SKM-1 (cell line): ENCODE data around the gene CALM1.

ENCODE experiments used
- DNase-seq: peaks from one replicate; lab custom pipeline; 2025; ENCODE audit not compliant: unreplicated experiment; lab: John Stamatoyannopoulos, UW

The CALM1 gene

GRCh38 chr14:90440021-90440451 is 43.2 kb downstream of the CALM1 start:
- DNase-seq, result no peak

DNA sequence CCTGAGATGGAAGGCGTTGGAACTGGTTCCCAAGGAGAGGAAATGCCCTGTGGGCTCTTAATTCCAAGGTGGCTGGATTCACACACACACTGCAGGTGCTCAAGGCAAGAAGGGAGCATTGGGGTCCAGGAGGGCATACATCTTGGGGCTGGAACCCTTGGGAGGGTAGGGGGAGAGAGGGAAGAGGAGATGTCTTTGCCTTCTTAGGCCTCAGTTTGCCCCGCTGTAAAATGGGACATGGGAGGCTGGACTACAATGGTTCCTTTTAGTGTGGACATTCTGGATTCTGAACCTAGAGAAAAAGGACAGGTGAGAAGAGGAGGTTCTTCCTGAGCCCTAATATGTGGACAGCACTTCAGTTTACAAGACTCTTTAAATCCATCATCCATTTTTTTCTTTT is 43.8 kb downstream of the CALM1 start:
- DNase-seq, result no peak

DNA sequence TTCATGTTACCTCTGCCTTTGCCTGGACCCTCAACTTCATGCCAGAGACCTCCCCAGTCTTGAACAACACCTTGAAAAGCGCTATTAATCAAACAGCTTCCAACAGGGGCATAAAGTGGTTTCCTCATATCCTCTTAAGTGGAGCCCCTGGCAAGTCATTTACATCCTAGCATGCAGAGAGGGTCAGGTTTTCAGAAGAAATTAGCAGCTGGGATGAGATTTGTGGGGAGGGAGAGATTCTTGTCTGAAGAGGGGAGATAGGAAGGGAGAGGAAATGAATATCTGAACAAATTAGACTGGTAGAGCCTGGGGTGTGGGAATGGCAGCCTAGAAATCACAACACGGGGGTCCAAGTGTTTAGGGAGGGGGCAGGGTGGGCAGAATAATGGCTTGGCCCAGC is 45.6 kb downstream of the CALM1 start:
- no peak for DNase-seq

DNA sequence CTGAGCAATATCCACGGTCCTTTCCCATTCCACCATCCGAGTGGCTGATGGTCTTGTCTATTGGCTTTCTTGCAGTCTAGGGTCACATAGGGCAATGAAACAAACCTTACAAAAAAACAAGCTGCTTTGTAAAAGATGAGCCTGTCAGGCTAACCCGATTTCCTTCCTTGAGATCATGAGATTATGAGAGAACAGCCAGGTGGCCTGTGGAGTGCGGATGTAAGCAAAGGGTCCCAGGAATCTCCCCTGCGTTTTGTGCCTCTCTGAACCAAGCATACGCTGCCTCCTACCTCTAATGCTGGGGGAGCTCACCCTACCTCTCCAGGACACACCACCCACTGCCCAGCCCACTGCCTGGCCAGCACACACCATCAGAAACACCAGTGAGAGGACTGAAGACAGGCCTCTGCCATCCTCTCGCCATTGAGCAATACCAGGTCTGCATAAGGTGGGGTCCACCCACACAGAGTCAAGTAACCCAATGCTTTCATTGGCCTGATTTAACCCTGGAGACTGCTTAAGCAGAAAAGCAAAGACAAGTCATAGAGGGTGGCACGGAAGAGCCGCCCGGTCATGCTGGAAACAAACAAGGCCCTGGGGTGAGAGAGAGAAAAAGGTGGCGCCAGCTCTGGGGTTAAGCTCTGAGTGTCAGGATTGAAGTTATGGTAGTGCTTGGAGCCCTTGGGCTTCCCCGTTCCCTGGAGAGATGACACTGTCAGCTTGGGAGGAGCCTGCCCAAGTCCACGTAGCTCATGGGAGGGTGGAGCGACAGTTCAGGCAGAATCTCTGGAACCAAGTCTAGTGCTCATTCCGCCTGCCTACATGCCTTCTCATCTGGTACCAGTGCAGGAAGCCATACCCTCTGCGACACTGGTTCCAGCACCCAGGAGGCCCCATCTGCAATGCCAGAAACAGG is 46.6 kb downstream of the CALM1 start:
- no peak for DNase-seq

DNA sequence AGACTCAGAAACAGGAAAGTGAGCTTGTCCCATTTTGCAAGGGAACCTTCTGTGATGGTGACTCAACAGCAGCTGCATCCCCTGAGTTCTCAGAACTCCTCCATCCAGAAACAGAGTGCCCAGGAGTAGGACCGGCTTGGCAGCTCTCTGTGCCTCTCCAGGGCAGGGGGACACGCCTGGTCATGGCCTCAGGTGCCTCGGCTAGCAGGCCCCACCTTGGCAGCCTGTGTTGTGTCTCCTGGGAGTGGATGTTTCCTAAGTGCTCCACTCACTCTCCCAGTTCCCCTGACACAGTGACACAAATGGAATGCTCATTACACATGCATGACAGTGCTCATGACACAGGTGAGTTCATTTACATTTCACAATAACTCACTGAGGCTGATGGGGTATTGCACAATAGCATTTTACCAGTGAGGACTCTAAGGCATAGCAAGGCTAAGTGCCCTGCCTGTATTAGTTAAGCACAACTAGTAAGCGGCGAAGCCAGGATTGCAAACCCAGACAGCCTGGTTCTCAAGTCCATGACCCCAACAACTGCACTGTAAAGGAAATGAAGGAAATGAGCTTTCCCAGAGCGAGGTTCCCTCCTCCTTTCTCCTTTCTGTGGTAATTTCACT is 47.4 kb downstream of the CALM1 start:
- no peak for DNase-seq

GRCh38 chr14:90445011-90445410 is 48.2 kb downstream of the CALM1 start:
- no peak for DNase-seq

- DNase-seq, result no peak
Measured at GRCh38 chr14:90446405-90446804, 49.6 kb downstream of the CALM1 start.

DNA sequence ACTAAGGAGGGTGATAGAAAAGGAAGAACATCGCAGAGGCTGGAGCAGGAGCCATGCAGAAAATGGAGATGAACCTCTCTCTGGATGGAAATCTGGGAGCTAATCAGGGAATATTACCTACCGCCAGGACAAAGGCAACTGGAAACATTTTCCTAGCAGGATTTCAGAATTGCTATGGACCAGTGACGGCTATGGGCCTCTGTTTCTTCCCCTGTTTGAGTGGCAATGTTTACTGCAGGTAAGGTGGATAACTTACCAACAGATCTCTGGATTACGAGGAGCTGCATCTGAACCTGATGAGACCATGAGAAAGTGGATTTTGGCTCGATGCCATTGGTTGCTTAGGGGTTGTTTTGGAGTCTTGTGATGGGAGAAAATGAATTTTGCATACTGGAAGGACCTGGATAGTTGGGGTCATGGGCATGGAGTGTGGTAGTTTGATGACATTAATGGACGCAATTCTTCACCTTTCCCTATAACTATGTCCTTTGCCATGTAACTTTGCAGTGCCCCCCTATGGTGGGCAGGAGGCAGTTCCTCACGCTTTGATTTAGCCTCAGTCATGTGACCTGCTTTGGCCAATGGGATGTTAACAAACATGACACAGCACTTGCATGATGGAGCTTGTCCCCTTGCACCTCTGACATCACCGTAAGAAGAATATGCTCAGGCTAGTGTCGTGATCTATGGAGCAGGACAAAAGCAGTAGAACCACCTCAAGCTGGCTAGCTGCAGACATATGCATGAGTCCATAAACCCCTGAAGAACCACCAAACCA is 51.1 kb downstream of the CALM1 start:
- no peak for DNase-seq

- no peak for DNase-seq
Measured at GRCh38 chr14:90449411-90449810, 52.6 kb downstream of the CALM1 start.

- DNase-seq, result no peak
Measured at GRCh38 chr14:90450151-90450550, 53.3 kb downstream of the CALM1 start.

DNA sequence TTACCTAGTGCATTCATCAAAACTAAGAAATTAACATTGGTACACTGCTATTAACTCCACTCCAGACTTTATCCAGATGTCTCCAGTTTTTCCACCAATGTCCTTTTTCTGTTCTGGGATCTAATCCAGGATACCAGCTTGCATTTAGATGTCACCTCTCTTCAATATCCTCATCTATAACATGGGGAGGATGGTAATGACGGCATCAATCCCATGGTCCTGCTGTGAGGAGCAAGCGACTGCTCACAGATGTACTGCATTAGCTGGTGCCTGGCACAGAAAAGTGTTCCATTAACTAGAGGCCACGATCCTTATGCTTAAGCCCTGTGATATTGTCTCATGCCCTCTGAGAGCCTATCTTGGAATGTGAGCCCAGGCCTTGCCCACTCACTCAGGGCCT is 53.8 kb downstream of the CALM1 start:
- DNase-seq, result no peak

- DNase-seq, result no peak
Measured at GRCh38 chr14:90451443-90451842, 54.6 kb downstream of the CALM1 start.

- DNase-seq, result no peak
Measured at GRCh38 chr14:90451961-90452360, 55.1 kb downstream of the CALM1 start.

DNA sequence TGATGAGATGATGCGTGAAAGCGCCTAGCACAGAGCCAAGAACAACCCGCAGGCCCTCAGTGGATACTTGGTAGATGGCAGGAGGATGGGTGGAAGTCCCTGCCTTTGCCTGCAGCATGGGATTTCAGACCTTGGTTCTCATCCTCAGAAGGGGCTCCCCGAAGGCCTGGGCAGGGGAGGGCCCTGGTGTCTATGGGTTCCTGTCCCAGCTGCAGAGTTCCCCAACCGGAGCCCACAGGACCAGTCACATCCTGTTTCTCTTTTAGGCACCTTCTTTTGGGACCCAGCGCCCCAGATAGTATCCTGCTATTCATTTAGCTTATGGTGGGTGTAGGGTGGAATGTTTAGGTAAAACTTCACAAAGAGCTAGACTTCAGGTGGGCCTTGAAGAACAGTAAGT is 55.5 kb downstream of the CALM1 start:
- DNase-seq, result no peak

- no peak for DNase-seq
Measured at GRCh38 chr14:90453401-90453951, 56.6 kb downstream of the CALM1 start.

DNA sequence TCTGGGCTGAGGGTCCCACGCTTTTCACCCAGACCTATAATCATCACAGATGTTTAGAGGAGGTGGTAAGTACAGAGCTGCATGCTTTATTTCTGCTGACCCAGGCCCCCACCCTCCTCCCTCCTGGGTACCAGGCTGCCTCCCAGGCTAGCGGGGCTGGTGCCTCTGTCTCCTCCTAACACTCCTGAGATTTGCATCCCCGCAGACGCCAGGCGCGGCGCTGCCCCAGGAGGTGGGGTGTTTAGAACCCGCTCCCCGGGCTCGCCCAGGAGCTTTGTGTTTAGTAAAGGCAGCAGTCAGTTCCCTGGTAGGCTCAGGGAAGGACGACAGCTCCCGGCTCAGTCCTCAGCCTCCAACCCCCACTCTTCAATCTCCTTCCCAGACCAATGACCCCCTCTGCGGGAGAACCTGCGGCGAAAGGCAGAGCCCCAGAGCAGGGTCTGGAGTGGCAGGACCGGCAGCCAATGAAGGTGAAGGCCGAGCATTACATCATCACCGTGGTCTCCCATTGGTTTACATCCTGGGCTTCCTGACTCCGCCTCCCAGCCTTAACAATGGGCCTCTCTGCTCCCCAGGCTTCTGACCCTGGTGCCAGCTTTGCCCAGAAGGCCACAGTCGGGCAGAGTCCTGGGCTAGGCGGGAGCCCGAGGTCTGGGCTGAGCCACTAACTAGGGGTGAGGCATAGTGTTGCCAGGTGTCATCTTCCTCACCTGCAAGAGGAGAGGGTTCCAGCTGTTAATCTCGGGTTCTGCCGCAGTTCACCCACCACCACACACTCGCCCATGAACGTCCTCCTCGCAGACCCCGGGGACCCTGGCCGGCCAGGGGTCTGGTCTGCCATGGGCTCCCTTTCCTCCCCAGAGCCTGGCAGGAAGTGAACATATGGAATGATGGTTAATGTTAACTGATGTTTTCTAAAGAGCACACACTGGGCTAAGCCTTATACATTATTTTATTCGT is 57.5 kb downstream of the CALM1 start:
- DNase-seq, result no peak

DNA sequence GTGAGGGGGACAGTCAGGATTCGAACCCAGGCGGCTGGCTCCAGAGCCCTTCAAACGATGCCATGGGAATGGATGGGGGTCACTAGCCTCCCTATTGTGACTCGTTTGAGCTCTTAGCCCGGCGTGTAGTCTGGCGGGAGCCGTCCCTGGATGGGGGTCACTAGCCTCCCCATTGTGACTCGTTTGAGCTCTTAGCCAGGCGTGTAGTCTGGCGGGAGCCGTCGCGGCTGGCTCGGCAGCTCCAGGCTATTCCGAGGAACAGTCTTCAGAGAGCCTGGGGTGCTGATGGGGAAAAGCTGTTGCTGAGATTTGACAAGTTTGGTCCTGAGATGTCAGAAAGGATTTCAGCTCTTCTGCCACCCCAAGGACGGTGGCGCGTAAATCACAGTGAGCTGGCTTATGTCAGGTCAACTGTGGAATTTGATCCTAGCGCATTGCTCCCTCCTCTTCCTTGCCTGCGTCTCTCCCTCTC is 58.3 kb downstream of the CALM1 start:
- no peak for DNase-seq

DNA sequence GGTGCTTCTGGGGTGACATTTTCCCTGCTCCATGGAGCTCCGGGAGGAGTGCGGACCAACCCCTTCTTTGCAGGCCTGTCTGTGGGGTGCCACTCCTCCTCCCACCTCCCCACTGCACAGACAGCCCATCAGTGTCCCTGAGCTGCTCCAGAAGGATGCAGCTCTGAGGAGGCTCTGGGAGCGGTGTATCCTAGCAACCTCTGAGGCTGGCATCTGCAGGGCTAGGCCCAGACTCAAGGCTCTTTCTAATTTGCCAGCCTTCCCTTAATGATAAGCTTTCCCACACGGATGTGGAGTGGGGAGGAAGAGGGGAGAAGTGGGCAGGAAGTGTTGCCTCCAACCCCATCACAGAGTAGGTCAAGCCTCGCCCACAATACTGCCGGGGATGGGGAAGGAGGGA is 59.7 kb downstream of the CALM1 start:
- DNase-seq, result no peak

- no peak for DNase-seq
Measured at GRCh38 chr14:90457186-90457585, 60.4 kb downstream of the CALM1 start.
